HG02642 (cell line): ENCODE data around the gene BET1L.

Experiments used
- ATAC-seq: cut with Tn5 transposase; IDR thresholded peaks from one replicate; pipeline ENCODE4 v1.9.1; 2021; ENCODE audit warnings: mild to moderate bottlenecking; ENCODE audit not compliant: unreplicated experiment, poor library complexity

BET1L gene

DNA sequence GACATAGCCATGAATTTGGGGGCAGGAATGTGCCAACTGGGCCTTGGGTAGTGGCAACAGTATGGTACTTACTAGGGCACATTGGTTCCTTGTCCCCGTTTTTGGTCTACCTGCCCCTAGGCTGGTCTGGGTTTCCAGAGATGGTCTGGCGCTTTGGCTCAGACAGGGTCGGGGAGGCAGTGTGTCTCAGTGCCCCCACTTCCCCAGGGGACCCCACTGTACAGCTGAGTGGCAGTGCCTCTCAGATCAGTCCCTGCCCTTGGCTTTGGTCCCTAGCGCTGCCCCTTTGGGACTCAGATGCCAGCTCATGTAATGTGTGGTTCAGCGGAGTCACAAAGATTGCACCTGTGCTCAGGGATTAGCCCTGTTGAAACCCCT, 3.6 kb upstream of the BET1L start:
- ATAC-seq: no peak

DNA sequence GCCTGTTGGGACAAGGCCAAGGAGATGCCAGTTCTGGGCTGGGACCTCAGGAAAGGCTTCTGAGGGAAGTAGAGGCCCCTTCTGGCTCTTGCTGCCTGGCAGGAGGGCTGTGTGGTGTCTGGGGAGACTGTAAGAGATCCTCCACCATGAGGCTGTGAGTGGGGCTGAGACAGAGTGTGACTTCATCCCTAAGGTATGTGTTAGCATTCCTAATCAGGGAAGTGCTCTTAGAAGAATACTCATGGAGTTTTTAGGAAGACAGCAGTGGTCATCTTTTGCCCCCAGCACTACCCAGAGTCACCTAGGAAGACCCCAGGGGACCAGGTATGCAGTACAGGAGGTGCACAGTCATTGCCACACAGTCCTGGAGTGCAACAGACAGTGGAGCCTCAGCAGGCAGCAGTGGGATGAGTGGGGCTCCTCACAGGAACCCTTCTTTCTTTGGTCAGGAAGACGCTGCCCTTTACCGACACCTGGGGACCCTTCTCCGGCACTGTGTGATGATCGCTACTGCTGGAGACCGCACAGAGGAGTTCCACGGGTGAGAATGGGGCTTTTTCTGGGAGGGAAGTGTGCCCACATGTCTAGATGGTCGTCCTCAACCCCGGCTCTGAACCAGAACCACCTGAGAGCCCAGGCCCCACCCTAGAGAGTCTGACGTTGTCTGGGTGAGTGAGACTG, 3.1 kb upstream of the BET1L start:
- ATAC-seq: no peak

DNA sequence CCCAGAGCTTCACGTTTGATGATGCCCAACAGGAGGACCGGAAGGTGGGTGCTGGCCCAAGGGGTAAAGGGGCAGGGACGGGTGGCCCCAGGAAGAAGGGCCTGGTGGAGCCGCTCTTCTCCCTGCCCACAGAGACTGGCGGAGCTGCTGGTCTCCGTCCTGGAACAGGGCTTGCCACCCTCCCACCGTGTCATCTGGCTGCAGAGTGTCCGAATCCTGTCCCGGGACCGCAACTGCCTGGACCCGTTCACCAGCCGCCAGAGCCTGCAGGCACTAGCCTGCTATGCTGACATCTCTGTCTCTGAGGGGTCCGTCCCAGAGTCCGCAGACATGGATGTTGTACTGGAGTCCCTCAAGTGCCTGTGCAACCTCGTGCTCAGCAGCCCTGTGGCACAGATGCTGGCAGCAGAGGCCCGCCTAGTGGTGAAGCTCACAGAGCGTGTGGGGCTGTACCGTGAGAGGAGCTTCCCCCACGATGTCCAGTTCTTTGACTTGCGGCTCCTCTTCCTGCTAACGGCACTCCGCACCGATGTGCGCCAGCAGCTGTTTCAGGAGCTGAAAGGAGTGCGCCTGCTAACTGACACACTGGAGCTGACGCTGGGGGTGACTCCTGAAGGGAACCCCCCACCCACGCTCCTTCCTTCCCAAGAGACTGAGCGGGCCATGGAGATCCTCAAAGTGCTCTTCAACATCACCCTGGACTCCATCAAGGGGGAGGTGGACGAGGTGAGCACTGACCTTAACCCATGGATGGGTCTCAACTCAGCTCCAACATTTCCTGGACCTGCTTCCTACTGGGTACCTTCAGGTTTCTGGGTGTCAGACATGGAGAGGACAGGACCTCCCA, 2.3 kb upstream of the BET1L start:
- ATAC-seq: no peak

DNA sequence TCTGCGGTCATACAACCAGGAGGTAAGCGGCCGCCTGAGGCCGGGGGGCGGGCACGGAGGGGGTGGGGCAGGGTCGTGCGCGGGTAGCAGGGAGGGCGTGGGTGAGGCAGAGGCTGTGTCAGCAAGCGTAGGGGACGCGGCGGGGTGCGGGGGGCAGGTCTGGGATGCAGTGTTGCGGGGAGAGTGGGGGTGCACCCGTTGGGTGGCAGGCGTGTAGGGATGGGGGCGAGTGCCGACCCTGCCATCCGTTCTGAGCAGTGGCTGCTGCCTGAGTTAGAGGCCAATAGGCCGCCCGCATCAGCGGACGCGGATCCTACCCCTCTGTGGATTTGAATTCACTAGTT, 1.7 kb upstream of the BET1L start:
- no peak for ATAC-seq

DNA sequence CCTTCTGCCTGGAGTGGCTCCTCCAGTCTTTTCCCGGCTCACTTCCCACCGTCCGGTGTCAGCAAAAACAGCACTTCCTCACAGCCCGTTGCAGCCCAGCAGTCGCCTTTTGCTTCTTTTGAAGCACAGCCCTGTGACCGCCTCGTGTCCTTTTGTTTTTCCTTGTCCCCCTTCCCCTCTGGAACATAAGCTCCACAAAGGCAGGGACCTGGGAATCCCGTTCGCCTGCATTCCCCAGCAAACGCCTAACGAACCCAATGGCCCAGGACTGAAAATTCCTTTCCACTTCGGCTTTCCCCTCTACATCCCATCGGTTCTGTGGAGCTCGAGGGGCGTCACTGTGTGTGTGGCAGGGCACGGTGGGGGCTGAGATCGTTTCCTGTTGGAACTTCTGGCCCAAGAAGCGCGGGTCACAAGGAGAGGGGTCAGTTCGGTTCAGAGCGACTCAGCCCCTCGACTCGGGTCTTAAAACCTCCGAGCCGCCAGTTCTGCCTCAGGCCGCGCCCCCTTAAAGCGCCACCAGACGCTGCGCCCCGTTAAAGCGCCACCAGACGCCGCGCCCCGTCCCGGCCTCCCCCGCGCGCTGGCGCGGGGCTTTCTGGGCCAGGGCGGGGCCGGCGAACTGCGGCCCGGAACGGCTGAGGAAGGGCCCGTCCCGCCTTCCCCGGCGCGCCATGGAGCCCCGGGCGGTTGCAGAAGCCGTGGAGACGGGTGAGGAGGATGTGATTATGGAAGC, 1.1 kb upstream of the BET1L start:
- ATAC-seq: peak; percentile 41

DNA sequence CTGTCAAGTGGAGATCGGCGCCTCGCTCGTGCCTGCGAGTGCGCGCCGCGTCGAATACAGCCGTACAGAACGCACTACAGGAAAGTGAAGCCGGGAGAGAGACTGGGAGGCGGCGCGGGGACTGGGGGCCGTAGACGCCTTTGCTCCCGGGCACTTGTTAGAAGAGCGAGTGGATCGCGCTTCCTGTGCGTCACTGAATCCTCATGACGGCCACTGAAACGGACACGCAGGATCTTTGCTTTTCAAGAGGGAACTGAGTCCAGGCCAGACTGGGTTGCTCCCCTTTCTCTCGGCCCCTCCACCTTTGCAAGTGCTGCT, 623 bp upstream of the BET1L start:
- no peak for ATAC-seq

DNA sequence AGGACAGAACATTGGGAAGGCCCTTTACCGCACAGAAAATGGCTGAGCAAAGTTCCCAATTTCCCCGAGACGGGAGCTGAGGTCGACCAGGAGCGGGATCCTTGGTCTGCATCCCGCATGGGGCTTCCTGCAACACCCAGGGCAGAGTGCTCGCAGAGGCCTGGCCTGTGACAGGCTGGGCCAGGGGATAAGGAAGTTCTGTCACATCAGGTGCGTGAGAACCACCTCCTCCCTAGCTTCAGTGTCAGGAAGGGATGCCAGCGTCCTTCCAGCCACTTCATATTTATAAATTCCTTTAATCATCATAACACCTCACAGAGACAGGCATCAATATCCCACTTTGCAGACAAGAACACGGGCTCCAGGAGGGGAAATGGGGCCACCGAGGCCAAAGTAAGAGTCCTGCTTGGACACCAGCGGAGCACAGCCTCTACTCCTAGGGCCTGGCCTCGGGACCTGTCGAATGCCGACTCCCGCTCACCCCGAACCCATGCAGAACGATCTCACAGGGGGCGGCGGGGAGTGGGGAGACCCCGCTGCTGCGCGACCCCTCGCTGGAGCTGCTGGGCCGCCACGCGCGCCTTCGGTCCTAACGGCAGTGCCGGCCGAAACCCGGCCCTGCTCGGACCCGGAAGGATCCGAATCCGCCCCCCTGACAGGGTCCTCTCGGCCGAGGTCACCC, 532 bp downstream of the BET1L start:
- ATAC-seq: no peak

DNA sequence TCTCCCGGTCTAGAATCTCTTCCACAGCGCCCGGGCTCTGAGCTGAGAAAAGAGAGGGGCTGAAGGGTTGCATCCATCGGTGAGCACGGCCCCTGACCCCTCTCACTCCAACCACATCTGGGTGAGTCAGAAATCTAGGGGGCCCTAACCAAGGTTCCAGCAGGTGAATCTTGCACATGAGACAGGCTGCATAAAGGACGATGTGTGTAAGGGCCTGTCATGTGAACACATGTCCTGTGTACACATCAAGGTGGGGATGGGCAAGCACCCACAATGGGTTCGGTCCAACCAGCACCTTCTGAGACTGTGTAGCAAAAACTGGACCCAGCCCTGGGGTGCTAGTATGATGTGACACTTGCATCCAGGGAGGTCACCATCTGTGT, 1.2 kb downstream of the BET1L start:
- no peak for ATAC-seq

DNA sequence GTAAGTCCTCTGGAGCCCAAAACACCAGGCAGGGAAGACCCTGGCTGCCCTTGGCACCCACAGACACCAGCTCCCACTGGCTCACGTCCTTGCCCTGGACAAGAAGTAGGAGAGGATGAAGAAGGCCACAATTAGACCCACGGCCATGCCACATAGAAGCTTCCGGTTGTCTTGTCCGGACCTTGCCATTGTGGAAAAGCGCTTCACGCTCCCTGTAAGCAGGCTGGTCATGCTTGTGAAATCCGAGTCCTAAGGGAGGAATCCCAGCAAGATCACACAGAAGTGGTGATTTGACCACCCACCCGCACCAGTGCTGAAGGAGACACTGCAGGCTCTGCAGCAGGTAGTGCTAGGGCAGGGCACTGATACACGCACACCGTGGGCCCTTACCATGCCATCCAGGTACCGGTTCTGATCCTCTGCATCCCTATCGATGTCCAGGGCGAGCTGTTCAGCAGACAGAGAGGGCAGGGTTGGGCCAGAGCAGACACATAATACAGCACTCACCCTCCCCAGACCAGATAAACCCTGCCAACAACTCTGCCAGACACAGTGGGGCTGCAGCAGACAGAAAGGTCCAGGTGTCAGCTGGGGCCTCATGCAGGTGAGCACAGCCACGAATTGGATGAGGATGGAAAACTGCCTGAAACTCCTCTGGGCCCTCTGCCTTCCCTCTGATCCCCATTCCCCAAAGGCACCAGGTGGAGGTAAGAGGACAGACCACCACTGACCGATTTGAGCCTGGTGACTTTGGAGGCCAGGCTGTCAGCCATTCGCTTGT, 1.8 kb downstream of the BET1L start:
- no peak for ATAC-seq

DNA sequence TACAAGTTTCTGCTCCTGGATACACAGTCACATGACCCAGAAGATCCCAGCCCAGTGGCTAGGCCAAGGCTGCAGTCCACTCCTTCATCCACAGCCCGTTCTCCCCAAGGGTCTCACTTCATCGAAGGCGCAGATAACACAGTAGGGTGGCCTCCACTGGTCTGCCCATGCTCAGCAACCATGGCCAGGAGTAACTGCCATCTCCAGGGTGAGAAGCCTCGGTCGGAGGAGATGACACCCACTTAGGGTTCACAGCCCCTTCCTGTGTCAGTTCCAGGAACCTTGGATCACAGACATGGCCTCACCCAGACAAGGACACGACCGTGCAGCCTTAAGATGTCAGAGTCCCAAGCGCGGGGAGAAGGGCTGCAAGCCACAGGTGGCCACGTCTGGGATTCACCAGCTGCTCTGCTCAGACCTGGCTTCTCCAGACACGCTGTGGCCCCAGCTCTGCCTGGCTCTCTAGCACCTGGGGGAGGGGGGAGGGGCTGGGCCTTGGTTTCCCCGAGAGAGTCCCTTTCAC, 2.6 kb downstream of the BET1L start:
- ATAC-seq: no peak

DNA sequence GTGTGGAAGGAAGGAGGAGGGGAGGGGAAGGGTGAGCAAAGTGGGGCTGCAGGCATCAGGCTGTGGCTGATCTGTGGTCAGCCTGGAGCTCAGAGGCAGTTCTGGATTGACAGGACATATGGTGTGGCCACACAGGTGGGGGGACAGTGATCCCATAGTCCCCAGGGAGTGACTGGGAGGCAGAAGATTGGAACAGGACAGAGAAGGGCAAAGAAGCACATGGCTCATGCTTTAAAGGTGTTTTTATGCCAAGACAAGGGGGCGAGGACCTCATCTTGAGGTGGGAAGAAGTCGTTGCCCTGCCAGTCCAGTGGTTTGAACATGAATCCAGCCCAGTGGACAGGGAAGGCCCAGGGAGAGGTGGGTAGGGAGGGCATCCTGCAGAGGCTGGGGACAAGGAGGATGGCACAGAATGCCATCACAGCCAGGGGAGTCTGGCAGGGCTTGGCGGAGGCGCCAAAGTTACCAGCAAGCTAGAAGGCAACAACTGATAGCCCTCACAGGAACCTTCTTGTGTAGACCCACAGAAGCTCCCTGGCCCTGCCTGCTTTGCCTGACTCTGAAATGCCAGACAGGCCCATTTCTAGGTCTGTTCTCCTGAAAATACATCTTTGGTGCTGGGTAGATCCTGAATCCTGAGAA, 3.1 kb downstream of the BET1L start:
- no peak for ATAC-seq

DNA sequence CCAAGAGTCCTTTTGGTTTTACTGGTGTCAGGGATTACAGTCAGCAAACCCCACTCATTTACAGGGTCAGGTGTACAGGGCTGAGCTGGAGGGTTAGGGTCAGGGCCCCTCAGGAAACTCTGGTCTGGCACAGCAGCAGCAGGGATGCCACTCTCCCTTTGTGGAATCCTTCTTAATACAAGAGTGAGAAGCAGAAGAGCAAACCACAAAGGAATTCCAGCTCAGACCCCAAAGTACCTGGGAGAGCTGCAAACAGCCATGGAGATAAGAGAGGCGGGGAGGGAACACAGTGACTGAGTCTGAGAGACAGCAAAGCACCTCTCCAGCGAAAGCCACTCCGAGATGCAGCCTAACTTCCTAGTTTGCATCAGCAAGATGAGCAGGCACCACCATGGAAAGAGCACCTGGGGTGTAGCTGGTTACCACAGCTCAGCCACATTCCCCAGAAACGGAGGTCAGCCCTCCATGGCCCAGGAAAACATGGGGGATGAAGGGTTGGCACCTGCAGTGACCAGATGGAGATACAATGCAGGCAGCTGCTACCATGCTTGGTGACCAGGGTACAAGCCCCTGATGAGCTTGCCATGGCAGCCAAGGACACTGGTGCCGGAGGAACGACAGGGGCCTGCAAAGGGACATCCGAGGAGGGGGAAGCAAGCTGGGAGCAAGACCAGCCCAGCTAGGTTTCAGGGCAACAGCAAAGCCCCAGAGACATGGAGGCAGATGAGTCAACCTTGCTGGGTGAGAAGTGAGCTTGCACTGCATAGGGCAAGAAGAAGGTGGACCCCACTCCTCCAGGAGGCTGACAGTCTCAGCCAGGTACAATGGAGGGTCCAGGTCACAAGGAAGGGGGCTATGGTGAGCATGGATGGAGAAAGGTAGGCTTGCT, 3.9 kb downstream of the BET1L start:
- no peak for ATAC-seq

DNA sequence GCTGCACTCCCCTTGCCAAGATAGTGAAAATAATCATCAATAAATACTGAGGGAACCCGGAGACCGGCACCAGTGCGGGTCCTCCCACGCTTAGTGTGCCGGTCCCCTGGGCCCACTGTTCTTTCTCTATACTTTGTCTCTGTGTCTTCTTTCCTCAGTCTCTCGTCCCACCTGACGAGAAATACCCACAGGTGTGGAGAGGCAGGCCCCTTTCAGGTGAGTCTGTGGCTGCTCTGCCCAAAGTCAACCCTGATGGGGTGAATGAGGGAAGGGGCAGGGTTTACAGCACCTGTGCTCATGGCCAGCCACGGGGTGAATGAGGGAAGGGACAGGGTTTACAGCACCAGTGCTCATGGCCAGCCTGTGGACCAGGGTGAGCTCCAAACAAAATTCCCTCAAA, 4.7 kb downstream of the BET1L start:
- no peak for ATAC-seq

DNA sequence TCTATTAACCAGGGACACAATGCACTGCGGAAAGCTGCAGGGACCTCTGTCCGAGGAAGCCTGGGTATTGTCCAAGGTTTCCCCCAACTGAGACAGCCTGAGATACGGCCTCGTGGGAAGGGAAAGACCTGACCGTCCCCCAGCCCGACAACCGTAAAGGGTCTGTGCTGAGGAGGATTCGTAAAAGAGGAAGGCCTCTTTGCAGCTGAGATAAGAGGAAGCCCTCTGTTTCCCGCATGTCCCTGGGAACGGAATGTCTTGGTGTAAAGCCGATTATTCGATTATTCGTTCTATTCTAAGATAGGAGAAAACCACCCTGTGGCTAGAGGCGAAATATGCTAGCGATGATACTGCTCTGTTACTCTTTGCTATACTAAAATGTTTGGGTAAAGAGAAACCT, 5.2 kb downstream of the BET1L start:
- no peak for ATAC-seq

DNA sequence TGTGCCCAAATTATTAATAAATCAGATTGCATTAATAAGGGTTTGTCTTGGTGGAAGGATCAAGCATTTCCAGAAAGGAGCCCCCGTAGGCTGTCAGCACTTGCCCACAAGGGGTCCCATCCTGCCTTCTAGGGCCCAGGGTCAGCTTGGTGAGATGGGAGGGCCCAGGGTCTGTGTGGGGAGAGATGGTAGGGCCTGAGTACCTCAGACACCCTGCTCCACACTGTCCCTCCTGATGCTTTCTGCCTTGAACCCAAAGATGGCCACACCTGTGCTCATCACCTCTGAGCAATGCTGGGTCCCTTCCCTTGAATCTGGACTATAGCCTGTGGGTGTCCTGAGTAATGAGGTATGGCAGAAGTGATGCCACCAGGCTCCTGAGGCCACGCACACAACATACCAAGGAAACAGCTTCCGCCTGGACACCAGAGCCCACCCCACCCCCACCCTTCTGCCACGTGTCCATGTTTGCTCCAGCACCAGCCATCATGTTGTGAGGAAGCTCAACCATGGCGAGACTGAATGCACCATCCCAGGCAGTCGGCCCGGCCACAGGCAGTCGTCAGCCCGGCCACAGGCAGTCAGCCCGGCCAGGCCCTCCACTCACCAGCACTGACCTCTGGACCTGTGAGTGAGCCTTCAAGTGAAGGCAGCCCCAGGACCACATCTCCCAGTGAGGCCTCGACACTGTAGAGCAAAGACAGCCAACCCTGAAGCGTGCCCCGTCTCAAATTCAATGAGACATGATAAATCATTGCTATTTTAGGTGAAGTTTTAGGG, 6.8 kb downstream of the BET1L start:
- no peak for ATAC-seq

DNA sequence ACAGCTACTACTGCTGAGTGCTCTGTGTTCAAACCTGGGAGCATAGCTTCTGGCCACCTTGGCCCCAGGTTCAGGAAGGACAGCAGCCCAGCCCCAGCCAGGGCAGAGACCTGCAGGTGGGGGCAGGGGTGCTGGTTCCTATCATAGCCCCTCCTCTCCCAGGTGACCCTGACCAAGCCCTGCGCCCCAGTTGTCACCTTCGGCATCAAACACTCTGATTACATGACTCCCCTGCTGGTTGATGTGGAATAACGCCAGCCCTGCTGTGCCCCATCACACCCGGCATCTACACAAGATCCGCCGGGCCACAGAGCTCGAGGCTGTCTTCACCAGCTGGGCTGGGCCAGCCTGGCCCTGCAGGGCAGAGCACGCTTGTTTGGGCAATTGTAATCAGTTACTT, 7.4 kb downstream of the BET1L start:
- ATAC-seq: no peak

DNA sequence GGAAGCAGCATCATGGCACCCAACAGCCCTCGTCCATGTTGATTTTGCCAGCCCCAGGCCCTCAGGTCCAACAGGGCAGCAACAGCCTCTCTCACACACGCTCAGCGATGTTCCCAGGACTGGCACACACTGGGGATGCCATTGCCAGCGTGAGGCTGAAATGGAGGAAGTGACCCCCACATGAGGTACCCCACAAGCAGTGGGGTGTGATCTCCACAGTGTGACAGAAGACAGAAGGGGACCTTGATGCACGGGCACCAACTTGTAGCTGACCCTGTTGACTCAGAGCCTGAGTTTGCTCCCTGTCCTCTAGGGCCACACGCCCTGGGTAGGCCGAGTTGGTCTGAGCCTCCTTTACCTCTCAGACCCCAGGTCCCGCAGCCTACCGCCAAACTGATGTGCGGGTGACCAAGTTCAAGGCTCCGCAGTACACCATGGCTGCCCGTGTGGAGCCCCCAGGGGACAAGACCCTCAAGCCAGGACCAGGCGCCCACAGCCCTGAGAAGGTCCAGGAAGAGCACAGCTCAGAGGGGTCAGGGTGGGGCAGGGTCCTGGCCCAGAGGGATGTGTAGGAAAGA, 8.1 kb downstream of the BET1L start:
- no peak for ATAC-seq
